GM21825 (cell line): Measurements from ENCODE around the gene BUB3.

ENCODE experiments used
- ATAC-seq: cut with Tn5 transposase; IDR thresholded peaks from one replicate; pipeline ENCODE4 v1.9.1; 2021; ENCODE audit warnings: mild to moderate bottlenecking, moderate library complexity; ENCODE audit not compliant: unreplicated experiment

BUB3 gene

DNA sequence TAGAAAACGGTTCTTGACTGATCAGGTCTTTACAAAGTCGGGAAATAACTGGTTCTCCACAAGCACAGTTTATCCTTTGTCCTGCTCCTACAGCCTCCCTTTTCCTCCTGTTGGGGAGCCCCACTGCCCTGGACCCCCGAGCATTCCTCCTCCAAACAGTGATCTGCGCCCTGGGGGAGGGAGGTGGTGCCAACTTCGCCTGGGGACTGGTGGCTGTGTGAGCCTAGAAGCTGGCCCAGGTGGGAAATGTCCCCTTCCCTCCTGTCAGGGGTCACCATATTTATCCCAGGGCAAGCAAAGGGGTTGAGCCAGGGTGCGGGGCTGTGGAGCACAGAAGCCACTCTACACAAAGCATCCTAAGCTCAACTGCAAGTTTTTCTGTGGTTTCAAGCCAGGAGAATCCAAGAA lies 13.2 kb upstream of the BUB3 start:
- no peak for ATAC-seq

DNA sequence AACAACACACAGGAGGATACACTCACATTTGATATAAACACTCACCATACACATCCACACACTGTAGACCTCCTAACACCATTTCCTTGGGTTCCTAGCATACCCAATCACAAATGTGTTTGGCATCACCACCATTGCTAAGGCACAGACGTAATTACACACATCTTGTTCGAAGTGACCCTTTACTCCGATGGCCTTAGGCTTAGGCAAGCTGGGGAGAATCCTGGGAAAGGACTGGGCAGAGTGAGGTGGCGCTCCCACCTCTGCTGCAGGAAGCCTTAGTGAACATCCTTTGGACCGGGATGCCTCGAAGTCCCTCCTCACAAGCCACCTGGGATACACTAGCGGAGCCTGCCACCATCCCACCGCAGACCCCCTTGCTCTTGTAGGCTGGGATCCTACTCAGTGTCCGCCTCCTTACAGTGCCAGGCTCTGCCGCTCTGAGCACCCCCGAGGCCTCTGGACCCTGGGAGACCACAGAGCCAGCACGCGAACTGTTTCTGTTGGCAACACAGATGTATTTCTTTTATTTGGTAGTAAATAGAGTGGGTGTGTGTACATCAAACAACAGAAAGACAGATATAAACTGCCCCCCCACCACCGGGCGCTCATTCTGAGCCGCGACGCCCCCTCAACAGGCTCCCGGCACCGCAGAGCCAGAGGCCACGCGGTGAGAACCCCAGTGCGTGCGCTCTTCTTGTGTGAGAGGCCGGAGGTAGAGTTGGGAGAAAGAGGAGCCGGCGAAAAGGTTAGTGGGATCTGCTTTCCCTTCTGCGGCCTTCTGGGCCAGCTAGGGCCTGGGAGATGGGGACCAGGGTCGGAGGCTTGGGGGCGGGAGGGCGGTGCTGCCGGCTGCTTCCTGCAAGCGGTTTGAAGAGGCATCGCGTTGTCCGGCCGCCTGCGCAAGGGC lies 12.2 kb upstream of the BUB3 start:
- ATAC-seq, result no peak

DNA sequence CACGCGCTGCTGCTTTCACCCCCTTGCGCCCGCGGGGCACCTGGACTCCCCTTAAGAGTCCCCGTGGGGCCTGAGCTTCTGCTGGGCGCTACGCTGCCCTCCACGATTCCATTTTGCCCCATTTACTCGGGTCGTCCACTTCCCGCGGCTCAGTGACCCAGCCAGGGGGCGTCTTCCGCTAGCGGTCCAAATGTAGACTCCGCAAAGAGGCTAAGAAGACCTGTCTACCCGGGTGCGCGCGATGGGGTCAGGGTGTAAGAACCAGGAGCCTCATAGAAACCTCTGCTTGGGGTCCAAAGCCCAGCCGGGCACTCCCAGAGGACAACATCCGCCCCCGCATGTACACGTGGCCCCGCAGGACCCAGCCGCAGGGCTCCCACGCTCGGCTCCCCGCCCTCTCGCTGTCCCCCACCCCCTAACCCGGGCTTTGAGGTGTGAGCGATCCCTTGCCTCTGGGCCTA lies 11.5 kb upstream of the BUB3 start:
- no peak for ATAC-seq

- ATAC-seq, result no peak
These were observed 10.9 kb upstream of the BUB3 start for GRCh38 chr10:123143162-123143824.

- ATAC-seq, result no peak
These were observed 10.4 kb upstream of the BUB3 start for GRCh38 chr10:123143825-123144168.

DNA sequence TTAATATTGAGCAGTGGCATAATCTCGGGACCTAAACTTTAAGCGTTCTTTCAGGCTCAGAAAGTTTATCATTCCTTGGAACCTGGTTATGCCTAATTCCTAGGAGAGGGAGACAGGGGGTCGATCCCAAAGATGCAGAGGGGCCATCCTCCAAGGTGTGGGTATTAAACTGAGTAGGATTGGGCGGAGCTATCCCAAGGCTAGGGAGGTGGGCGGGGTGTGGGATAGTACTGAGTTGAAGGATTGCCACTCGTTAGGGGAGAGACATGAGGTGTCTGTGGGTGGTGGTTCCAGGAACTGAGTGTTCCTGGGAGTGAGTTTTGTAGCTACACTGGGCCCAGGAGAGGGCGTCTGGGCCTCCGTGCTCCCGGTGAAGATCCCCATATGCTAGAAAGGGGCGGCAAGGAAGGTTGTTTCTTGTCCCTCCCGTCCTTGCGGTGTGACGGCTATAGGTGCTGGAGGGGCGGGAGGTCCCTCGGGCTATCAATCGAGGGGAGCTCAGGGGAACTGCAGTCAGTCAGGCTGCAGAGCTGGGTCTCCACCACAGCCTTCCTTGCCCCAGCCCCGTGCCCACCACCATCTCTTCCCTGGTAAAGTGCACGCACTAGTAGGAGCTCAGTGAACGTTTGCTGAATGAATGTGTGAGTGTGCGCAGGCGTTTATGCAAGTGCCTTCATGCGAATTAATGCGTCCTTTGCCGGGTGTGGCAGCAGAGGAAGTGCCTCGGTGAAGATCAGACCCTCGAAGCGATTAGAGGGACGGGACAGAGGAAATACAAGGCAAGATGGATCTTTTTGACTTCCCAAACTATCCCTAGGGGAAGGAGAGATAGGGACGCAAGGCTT lies 9.3 kb upstream of the BUB3 start:
- ATAC-seq, result no peak

DNA sequence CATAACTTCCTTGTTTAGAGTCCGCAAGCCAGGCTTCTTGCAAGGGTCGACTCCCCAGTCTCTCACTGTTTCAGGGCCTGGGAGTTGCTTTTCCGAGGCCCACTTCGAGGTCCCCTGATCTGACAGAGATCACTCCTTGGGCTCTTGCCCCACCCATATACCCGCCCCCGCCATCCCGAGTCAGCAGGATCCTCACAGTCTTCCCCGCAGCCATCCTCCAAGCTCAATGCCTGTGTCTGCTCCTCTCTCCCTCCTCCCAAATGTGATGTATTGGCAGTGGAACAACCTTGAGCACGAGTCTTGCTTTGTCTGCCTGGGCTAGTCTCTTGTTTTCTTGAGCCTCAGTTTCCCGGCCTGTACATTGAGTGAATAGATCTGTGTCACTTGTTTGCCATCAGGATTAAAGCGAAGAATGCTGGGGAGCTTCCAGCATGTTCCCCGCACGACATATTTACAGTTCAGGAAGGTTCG lies 8.6 kb upstream of the BUB3 start:
- ATAC-seq, result no peak

DNA sequence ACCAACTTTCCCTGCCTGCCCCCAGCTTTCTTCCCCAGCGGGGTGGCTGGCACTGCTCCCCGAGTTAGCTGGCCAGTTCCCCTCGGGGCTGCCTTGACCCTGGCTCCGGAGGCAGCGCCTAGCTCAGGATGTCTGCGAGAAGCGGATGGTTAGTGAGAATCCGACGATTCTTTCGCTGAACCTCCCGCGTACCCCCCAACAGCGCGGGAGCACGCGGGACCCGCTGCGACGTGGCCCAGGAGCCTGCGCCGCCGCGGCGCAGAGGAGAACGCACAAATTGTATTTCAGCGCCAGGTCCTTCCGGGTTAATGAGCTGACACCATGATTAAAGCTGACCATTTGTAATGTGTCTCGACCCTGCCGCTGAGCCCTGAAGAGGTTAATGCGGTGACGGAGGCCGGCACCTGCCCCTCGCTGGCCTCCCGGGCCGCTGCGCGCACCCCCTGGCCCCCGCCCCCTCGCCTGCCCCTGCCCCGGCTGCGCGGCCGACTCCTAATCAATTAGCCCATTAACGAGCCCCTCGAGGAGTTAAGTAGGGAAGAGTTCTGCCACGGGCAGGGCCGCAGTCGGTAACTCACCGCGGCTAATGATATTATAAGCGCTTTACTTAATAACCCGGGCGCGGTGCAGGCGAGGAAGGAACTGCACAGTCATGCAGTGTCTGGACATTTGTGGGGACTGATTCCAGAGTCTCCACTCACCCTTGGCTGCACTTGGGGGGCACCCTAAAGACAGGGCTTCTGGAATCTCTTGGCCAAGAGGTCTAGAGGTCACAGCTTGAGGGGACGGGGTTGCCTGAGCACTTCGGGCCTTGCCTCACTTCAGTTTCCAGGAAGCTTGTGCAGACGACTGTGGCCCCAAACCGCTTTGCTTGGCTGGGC lies 7.9 kb upstream of the BUB3 start:
- ATAC-seq, result no peak

GRCh38 chr10:123146894-123147634 lies 7.1 kb upstream of the BUB3 start:
- ATAC-seq, result no peak

DNA sequence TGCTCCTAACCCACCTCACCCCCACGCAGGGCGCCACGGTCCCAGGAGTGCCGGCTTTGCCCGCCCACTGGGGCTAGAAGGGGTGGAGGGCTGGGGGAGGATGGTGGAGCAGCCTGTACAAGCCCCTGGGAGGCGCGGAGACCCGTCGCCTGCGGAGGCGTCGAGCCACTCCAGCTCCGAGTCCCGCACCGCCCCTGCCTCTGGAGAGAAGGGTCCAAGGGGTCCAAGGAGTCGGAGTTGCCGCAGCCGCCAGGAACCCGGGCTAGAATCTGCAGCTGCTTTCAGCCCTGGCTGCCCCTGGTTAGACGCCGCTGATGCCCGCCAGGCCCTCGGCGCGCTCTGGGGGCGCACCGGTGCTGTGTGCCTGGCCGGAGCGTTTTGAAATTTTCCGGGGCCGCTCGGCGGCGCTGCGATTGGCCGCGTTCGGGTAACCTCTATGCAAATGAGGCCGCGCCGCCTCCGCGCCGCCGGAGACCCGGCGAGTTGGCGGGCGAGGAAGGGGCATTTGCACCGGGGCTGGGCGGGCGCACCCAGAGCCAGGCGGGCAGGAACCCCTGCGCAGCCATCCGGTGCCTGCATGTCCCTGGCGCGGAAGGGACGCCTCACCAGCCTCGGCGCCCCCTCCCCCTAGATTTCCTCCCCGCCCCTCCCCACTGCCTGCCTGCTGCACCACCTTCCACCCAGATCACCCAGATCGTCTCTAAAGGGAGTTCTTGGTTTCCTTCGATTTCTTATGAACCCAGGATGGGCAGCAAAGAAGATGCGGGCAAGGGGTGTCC lies 6.4 kb upstream of the BUB3 start, which contains the start of gene HMX2:
HMX2 (plus strand) TSS at position 502 of the 779 bp plus-strand sequence; CDS start at position 745, 243 bp downstream.
- ATAC-seq, result no peak

GRCh38 chr10:123148414-123149161 lies 5.6 kb upstream of the BUB3 start:
- ATAC-seq, result no peak

DNA sequence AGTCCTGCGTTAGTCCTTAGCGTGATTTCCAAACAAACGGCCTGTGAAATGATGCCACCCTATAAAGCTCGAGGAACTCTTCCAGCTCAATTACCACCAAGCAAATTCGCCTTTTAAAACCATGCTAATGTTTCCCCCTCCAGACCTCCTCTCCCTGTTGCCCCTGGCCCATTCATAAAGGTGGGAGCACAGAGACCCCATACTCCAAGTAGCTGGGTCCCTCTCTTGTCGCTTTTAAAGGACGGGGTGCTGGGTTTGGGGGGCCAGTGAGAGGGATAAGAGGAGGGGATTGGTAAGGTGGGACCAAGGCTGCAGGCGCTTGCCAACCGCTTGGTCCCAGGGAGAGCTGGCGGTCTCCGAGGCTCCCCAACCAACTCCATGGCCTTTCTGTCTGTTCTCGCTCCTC lies 5.0 kb upstream of the BUB3 start:
- ATAC-seq, result no peak

GRCh38 chr10:123149568-123150270 lies 4.5 kb upstream of the BUB3 start:
- no peak for ATAC-seq

DNA sequence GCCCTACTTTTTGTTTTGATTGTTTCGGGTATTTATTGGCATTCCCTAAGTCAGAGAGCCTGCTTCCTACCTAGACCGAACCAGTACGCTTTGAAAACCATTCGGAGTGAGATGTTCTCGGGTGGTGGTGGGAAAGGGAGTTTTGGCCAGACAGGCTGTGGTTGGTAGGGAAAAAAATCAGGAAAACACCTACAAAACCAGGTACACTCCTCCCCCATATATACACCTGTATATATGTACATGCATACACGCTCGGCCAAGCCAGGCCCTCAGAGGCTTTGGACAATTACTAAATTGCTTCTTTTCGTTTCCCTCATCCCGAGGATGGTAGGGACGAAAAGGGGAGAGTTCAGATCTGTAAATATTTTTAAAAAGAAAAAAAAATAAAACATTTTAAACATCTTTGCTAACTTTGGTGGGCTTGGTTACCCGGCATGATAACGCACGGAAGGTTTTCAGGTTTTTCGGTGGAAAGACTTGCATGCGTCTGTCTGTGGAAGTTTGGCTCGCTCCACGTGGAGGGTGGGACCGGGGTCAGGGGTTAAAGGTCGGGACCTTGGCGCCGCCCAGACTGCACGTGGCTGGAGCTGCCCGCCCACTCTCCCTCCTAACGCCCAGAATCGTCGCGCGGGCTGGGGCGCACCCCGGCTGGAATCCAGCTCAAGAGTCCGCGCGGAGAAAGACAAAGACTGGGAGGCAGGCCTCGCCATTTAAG lies 3.8 kb upstream of the BUB3 start:
- no peak for ATAC-seq

DNA sequence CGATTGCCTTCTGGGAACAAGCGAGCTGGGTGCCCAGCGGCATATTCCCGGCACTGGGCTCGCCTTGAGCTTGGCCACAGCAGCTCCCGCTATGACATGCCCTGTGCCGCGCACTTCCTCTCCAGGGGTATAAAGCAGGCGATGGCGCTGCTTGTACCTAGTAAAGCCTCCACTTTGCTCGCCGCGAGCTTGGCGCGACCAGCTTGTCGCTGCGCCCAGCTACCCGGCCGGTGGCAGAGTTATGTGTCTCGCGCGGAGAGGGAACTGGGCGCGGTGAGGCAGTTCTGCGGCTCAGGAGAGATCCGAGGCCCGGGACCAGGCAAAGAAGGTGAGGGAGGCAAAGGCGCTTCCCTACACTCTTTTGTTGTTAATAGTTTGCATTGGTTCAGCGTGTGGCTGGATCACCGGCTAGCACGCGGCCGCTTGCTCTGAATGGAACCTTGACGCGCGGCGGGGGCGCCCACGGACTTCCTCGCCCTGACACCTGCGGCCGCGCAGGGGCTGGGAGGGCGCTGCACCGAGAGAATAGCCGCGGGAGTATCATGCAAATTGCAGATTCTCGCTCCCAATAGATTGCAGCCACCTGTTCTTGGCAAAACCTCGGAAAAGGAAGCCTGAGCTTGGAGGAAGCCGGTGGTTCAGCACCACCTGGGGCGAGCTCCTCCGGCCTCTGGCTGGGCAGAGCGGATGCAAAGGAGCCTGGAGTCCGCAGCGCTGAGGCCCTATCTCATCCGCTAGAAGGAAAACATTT lies 3.0 kb upstream of the BUB3 start:
- ATAC-seq, result no peak

DNA sequence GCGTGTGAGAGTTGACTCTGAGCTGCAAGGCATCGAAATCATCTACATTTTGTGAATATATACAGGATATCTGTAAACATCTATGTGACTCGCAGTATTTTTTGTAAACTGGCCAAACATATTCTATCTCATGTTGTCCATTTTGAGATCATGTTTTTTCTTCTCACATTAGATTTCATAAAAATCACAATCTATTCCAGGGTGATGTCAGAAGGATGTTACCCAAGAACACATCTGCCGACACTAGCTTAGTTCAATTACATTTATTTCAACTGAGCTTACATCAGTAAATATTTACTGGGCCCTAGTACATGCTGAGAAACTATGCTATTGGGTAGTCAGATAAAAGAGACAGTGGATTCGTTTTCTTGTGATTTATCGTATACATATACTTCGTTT lies 2.5 kb upstream of the BUB3 start:
- ATAC-seq, result no peak
